IMR-90 (cell line): Measurements from ENCODE around the gene MRPL11. TPM values are rescaled to one million over a fixed set of nuclear protein-coding genes. Genes with fewer than 3 reads are reported as not detected.

Source experiments
- ATAC-seq: fragments of 200-7000 bp; cut with Tn5 transposase; 2 replicates; pipeline ENCODE4 v1.9.1; 2020; ENCODE audit warnings: low read depth, mild to moderate bottlenecking, moderate library complexity
- BruUV-seq: library from RNA; stranded (reverse); fragments of 400-500 nt; replicated peaks from 2 replicates; lab custom pipeline; 2021; lab: Mats Ljungman, UMichigan
- CTCF ChIA-PET: fragments of 300-600 bp; formaldehyde crosslinking; extraction: SDS; loops from one replicate; lab custom pipeline; 2021; ENCODE audit warnings: antibody characterized with exemption; lab: Yijun Ruan, JAX
- POLR2A ChIA-PET: fragments of 300-600 bp; sonication (Branson Sonifier 250); formaldehyde crosslinking; loops from one replicate; lab custom pipeline; 2022; ENCODE audit warnings: antibody characterized with exemption; ENCODE audit not compliant: unreplicated experiment; lab: Charles Lee
- DNase-seq: peaks from one replicate; pipeline ENCODE4 v3.0.0; 2013
- H2AFZ ChIP-seq: replicated peaks from 2 replicates; pipeline ENCODE3; 2013; ENCODE audit warnings: low read length, mild to moderate bottlenecking; ENCODE audit not compliant: poor library complexity
- H2AK5ac ChIP-seq: 2 replicates; pipeline ENCODE4 v1.6.1; 2013; ENCODE audit warnings: low read depth, low read length, inconsistent platforms
- H2AK9ac ChIP-seq: replicated peaks from 2 replicates; pipeline ENCODE3; 2013; ENCODE audit warnings: mild to moderate bottlenecking, low read depth, low read length, moderate library complexity; ENCODE audit not compliant: poor library complexity
- H2BK120ac ChIP-seq: 2 replicates; pipeline ENCODE4 v1.6.1; 2013; ENCODE audit warnings: low read depth, low read length, inconsistent platforms
- H2BK15ac ChIP-seq: 3 replicates; pipeline ENCODE4 v1.6.1; 2013; ENCODE audit warnings: low read depth, low read length, inconsistent platforms
- H2BK20ac ChIP-seq: 2 replicates; pipeline ENCODE4 v1.6.1; 2013; ENCODE audit warnings: low read depth, mild to moderate bottlenecking, inconsistent platforms, low read length, moderate library complexity
- H2BK5ac ChIP-seq: 2 replicates; pipeline ENCODE4 v1.6.1; 2013; ENCODE audit warnings: mild to moderate bottlenecking, low read depth, low read length, inconsistent platforms; ENCODE audit not compliant: poor library complexity, severe bottlenecking
- H3K14ac ChIP-seq: replicated peaks from 2 replicates; pipeline ENCODE4 v1.6.1; 2013; ENCODE audit warnings: low read depth, low read length, inconsistent platforms
- H3K18ac ChIP-seq: 2 replicates; pipeline ENCODE4 v1.6.1; 2013; ENCODE audit warnings: low read depth, low read length, control low read depth
- H3K23ac ChIP-seq: 2 replicates; pipeline ENCODE4 v1.6.1; 2013; ENCODE audit warnings: low read depth, low read length, inconsistent platforms
- H3K27ac ChIP-seq: 2 replicates; pipeline ENCODE4 v1.5.1; 2013; ENCODE audit warnings: mild to moderate bottlenecking, control low read depth, low read length; ENCODE audit not compliant: insufficient read depth
- H3K27me3 ChIP-seq: 2 replicates; pipeline ENCODE4 v1.6.1; 2013; ENCODE audit warnings: low read length; ENCODE audit not compliant: control insufficient read depth, insufficient read depth
- H3K36me3 ChIP-seq: 2 replicates; pipeline ENCODE4 v1.6.1; 2013; ENCODE audit warnings: low read length, mixed read lengths; ENCODE audit not compliant: control insufficient read depth, insufficient read depth
- H3K4ac ChIP-seq: 2 replicates; pipeline ENCODE4 v1.6.1; 2013; ENCODE audit warnings: low read depth, low read length, inconsistent platforms
- H3K4me1 ChIP-seq: 2 replicates; pipeline ENCODE4 v1.6.1; 2013; ENCODE audit warnings: low read length, mixed read lengths; ENCODE audit not compliant: control insufficient read depth, insufficient read depth
- H3K4me2 ChIP-seq: 2 replicates; pipeline ENCODE4 v1.6.1; 2013; ENCODE audit warnings: low read depth, mild to moderate bottlenecking, control low read depth, low read length, moderate library complexity
- H3K4me3 ChIP-seq: 2 replicates; pipeline ENCODE4 v1.5.1; 2013; ENCODE audit warnings: low read depth, mild to moderate bottlenecking, control low read depth, low read length, moderate library complexity; ENCODE audit not compliant: insufficient read depth
- H3K56ac ChIP-seq: 2 replicates; pipeline ENCODE4 v1.6.1; 2013; ENCODE audit warnings: low read length, inconsistent platforms; ENCODE audit not compliant: insufficient read depth; ENCODE audit errors: extremely low read depth
- H3K79me1 ChIP-seq, 2 experiments: 2 replicates each; pipeline ENCODE4 v1.6.1; 2013; ENCODE audit warnings: low read length in 2 of 2, inconsistent platforms in 1 of 2, low read depth in 1 of 2
- H3K9ac ChIP-seq: 2 replicates; pipeline ENCODE4 v1.6.1; 2013; ENCODE audit warnings: low read depth, low read length, control low read depth
- H3K9me1 ChIP-seq: 2 replicates; pipeline ENCODE4 v1.6.1; 2013; ENCODE audit warnings: low read length, inconsistent platforms; ENCODE audit not compliant: insufficient read depth
- H3K9me3 ChIP-seq: 2 replicates; pipeline ENCODE4 v1.6.1; 2013; ENCODE audit warnings: low read length; ENCODE audit not compliant: control insufficient read depth, insufficient read depth
- H4K20me1 ChIP-seq: 2 replicates; pipeline ENCODE4 v1.6.1; 2013; ENCODE audit warnings: low read length, inconsistent platforms; ENCODE audit not compliant: insufficient read depth
- H4K5ac ChIP-seq: 2 replicates; pipeline ENCODE4 v1.6.1; 2013; ENCODE audit warnings: mild to moderate bottlenecking, low read depth, low read length, control low read depth
- H4K8ac ChIP-seq, 2 experiments: 2 replicates each; pipeline ENCODE4 v1.6.1; 2013; ENCODE audit warnings: low read depth in 2 of 2, low read length in 2 of 2, control low read depth in 1 of 2, inconsistent platforms in 1 of 2
- H4K91ac ChIP-seq: 2 replicates; pipeline ENCODE4 v1.6.1; 2013; ENCODE audit warnings: low read depth, low read length, inconsistent platforms; ENCODE audit not compliant: insufficient read depth
- BHLHE40 ChIP-seq: fragments of 150-350 bp; IDR thresholded peaks from 2 replicates; pipeline ENCODE4 v1.6.1; 2016; ENCODE audit warnings: mild to moderate bottlenecking, low read depth, low read length
- CEBPB ChIP-seq: IDR thresholded peaks from 2 replicates; pipeline ENCODE4 v1.6.1; 2012; ENCODE audit warnings: low read depth, low read length, improper control_type of control experiment
- MAFK ChIP-seq: IDR thresholded peaks from 2 replicates; pipeline ENCODE4 v1.6.1; 2012; ENCODE audit warnings: low read depth, low read length, improper control_type of control experiment
- MAZ ChIP-seq: IDR thresholded peaks from 2 replicates; pipeline ENCODE4 v1.6.1; 2012; ENCODE audit warnings: low read depth, mild to moderate bottlenecking, low read length, improper control_type of control experiment, moderate library complexity, borderline replicate concordance
- NFE2L2 ChIP-seq: fragments of 150-350 bp; IDR thresholded peaks from 2 replicates; pipeline ENCODE4 v1.6.1; 2016; ENCODE audit warnings: low read depth, mild to moderate bottlenecking, low read length
- RAD21 ChIP-seq: IDR thresholded peaks from 2 replicates; pipeline ENCODE4 v1.6.1; 2012; ENCODE audit warnings: low read length, improper control_type of control experiment
- WGBS, 2 experiments: methylation state at CpG; one replicate each; pipeline versions ENCODE4 v1.1.5 to v1.1.7; 2013; ENCODE audit warnings: missing lambda C conversion rate in 2 of 2; ENCODE audit not compliant: insufficient read length in 1 of 2; ENCODE audit errors: extremely low coverage in 2 of 2; 5-methylcytosine and 5-hydroxymethylcytosine counted together
- dilution Hi-C: fragments of 300-500 bp; cut with HindIII; formaldehyde crosslinking; loops from one replicate; pipeline ENCODE4 v1.14.3; 2018; ENCODE audit warnings: low sequenced_read_pairs; ENCODE audit not compliant: unreplicated experiment
- in situ Hi-C: fragments of 300-500 bp; cut with MboI; formaldehyde crosslinking; loops from 3 replicates; pipeline ENCODE4 v1.14.3; 2019; ENCODE audit warnings: low sequenced_read_pairs, inconsistent platforms, mixed read lengths
- intact Hi-C: fragments of 100-400 bp; cut with micrococcal nuclease; formaldehyde crosslinking; loops from 2 replicates; pipeline ENCODE4 v1.10.0; 2022
- polyA plus RNA-seq, 3 experiments: library from polyadenylated mRNA; depleted of rRNA; stranded (reverse); fragments of >200 nt; gene quantifications; 2 replicates each; pipeline ENCODE4 v1.2.3, GENCODE V29; 2012; ENCODE audit warnings: low replicate concordance in 1 of 3
- total RNA-seq: library from RNA; depleted of rRNA; stranded (reverse); fragments of >200 nt; gene quantifications from 2 replicates; pipeline ENCODE4 v1.2.3, GENCODE V29; 2012
- TF ChIP-seq, protein P1 (sequence below): conservative IDR thresholded peaks from 2 replicates; pipeline ENCODE4 v1.5.1; 2012; ENCODE audit warnings: mild to moderate bottlenecking, low read depth, low read length, improper control_type of control experiment

The MRPL11 gene
- total and polyA plus RNA-seq, 2 of the 4 experiments (the other 2 are of a cell fraction), result 45.5 to 45.6 TPM

DNA sequence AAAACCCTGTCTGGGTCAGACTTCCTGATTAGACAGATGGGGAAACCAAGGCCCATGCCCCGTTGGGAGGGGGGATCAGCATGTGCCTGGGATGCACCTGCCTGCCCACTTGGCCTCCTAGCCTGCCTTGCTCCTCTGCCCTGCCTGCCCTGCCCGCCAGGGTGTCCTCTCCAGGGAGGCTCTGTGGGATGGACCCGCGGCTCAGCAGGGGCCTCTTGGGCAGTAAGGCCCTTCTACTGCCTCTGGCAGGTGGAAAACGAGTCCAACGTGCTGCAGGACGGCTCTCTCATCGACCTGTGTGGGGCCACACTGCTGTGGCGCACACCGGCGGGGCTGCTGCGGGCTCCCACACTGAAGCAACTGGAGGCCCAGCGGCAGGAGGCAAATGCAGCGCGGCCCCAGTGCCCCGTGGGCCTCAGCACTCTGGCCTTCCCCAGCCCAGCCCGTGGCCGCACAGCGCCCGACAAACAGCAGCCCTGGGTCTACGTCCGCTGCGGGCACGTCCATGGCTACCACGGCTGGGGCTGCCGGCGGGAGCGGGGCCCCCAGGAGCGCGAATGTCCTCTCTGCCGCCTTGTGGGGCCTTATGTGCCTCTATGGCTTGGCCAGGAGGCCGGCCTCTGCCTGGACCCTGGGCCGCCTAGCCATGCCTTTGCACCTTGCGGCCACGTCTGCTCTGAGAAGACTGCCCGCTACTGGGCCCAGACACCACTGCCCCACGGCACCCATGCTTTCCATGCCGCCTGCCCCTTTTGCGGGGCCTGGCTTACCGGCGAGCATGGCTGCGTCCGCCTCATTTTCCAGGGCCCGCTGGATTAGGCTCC is 36.9 kb upstream of the MRPL11 start:
- TF ChIP-seq, protein P1, sequence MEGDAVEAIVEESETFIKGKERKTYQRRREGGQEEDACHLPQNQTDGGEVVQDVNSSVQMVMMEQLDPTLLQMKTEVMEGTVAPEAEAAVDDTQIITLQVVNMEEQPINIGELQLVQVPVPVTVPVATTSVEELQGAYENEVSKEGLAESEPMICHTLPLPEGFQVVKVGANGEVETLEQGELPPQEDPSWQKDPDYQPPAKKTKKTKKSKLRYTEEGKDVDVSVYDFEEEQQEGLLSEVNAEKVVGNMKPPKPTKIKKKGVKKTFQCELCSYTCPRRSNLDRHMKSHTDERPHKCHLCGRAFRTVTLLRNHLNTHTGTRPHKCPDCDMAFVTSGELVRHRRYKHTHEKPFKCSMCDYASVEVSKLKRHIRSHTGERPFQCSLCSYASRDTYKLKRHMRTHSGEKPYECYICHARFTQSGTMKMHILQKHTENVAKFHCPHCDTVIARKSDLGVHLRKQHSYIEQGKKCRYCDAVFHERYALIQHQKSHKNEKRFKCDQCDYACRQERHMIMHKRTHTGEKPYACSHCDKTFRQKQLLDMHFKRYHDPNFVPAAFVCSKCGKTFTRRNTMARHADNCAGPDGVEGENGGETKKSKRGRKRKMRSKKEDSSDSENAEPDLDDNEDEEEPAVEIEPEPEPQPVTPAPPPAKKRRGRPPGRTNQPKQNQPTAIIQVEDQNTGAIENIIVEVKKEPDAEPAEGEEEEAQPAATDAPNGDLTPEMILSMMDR, result no peak
- no peak for TF ChIP-seq NFE2L2
- no peak for TF ChIP-seq RAD21
- TF ChIP-seq CEBPB, result no peak
- TF ChIP-seq MAFK, result no peak
- TF ChIP-seq MAZ, result no peak
- no peak for TF ChIP-seq BHLHE40
- Histone ChIP-seq H4K20me1 (peaks cover 11% of the 10 kb centered on the region; the same call in 1 of the 2 replicates), H3K18ac (no peak overlapping the region), H2AK5ac (no peak overlapping the region), H3K27me3 (no peaks in the 10 kb centered on the region), H3K4me3 (no peak overlapping the region), H3K4me1 (peaks cover 5% of the 10 kb centered on the region), H2BK20ac (no peak overlapping the region), H2BK15ac (no peak overlapping the region), H4K8ac (no peak overlapping the region), H2BK5ac (no peak overlapping the region), H2AFZ (no peak overlapping the region), H4K5ac (no peak overlapping the region), H3K27ac (no peak overlapping the region), H4K91ac (no peak overlapping the region), H3K14ac (no peak overlapping the region), H3K4ac (no peak overlapping the region), H3K79me1 (peaks cover 14 to 39% of the 10 kb centered on the region in 2 experiments), H3K9ac (no peak overlapping the region), H3K4me2 (no peak overlapping the region), H3K56ac (no peak overlapping the region), H3K23ac (no peak overlapping the region), H2AK9ac (no peak overlapping the region), H3K9me3 (no peaks in the 10 kb centered on the region), H3K9me1 (0 out of 2 replicates have a peak, but pooled peaks cover 11% of the 10 kb centered on the region), H3K36me3 (peaks cover 29% of the 10 kb centered on the region), H2BK120ac (no peak overlapping the region)
- in situ Hi-C loops (no loop called here), intact Hi-C loops (no loop called here), dilution Hi-C loops (no loop called here)
- ChIA-PET POLR2A (no interaction called here), CTCF (no interaction called here)
- DNase-seq (no peak), ATAC-seq (no peak)
- BruUV-seq, result no TSS peak
- WGBS, 2 experiments, result 94% methylated on average over 31 of the region's 44 CpGs; no CpG with 5 or more reads in 1 of the 2 experiments
